Neural progenitor cell (in vitro differentiated cells): ENCODE results near the gene RGSL1.

Experiments
- EZH2 ChIP-seq: fragments of 200-600 bp; sonication (generic); IDR thresholded peaks from 2 replicates; pipeline ENCODE4 v1.6.1; 2017; ENCODE audit warnings: antibody characterized with exemption, mild to moderate bottlenecking, moderate library complexity
- EZH2phosphoT487 ChIP-seq: fragments of 200-600 bp; sonication (generic); IDR thresholded peaks from 2 replicates; pipeline ENCODE4 v1.6.1; 2017; ENCODE audit warnings: antibody characterized with exemption
- TF ChIP-seq, protein P1 (sequence below): fragments of 200-600 bp; sonication (generic); IDR thresholded peaks from 2 replicates; pipeline ENCODE4 v1.5.1; 2017; ENCODE audit warnings: antibody characterized with exemption, mild to moderate bottlenecking

DNA sequence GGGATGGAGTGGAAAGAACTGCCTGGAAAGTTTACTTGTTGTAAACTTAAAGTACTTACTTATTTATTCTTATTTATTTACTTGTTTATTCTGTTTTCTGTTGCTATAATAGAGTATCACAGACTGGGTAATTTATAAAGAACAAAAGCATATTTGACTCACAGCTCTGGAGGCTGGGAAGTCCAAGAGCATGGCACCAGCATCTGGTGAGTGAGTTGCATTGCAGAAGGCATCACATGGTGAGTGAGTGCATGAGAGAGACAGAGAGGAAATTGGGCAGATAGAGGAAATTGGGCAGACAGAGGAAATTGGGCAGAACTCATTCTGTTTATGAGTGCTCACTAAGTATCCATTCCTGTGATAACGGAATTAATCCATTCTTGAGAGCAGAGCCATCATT is 11.6 kb upstream of the RGSL1 start:
- TF ChIP-seq, protein P1, sequence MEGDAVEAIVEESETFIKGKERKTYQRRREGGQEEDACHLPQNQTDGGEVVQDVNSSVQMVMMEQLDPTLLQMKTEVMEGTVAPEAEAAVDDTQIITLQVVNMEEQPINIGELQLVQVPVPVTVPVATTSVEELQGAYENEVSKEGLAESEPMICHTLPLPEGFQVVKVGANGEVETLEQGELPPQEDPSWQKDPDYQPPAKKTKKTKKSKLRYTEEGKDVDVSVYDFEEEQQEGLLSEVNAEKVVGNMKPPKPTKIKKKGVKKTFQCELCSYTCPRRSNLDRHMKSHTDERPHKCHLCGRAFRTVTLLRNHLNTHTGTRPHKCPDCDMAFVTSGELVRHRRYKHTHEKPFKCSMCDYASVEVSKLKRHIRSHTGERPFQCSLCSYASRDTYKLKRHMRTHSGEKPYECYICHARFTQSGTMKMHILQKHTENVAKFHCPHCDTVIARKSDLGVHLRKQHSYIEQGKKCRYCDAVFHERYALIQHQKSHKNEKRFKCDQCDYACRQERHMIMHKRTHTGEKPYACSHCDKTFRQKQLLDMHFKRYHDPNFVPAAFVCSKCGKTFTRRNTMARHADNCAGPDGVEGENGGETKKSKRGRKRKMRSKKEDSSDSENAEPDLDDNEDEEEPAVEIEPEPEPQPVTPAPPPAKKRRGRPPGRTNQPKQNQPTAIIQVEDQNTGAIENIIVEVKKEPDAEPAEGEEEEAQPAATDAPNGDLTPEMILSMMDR, result no peak
- TF ChIP-seq EZH2 (no peak), EZH2phosphoT487 (no peak)
